Measurements from ENCODE around the gene ARMH4. TPM values are rescaled to one million over a fixed set of nuclear protein-coding genes. Genes with fewer than 3 reads are reported as not detected.

Gene ARMH4
- polyA plus RNA-seq, 1 donor from 2014 or later: 14.1 TPM

DNA sequence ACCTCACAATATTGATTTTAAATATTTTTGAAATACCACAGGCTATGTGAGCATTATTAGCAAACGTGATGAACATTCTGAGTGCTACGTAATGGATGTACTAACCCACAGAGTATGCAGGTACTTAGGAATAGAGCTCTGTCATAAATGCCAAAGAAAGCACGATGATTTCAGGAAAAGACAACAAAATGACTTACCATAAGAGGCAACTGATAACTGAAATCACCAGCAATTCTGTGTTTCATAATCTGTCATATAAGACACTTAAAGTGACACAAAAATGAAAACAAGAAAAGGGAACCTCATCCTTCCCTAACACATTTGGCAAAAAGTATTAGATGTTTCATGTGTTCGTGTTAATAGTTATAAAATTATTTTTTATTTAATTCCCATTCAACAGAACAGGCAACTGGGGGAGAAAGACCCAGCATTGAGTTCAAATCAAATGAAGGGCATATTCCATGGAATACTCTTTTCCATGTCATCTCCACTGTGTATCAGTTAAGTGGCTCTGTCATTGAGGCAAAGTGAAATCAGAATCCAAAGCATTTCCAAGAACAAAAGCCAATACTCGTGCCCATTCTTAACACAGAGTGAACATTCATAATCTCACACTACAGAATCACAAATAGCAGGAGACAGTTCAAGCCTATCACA is 30.4 kb downstream of the ARMH4 start:
- no peaks in the 10 kb centered on the region for H3K27me3 ChIP-seq (ENCODE audit: insufficient read depth, low read depth, low read length)
- H3K9me3 ChIP-seq (ENCODE audit: low read length): no peaks in the 10 kb centered on the region
- H3K79me2 ChIP-seq (replicated peaks; ENCODE audit: insufficient read depth, low read length): no peaks in the 10 kb centered on the region
- no peaks in the 10 kb centered on the region for H3F3A ChIP-seq (ENCODE audit: insufficient read depth, low read length, poor library complexity, severe bottlenecking)
- H3K36me3 ChIP-seq (ENCODE audit: insufficient read depth, low read length): no peaks in the 10 kb centered on the region
- H3K4me3 ChIP-seq (ENCODE audit: low read length): no peak overlapping the region
- H3K9me2 ChIP-seq (ENCODE audit: insufficient read depth, low read length): no peaks in the 10 kb centered on the region
- H4K20me1 ChIP-seq (ENCODE audit: insufficient read depth): no peaks in the 10 kb centered on the region
- H2AFZ ChIP-seq (ENCODE audit: low read depth, low read length): no peak overlapping the region
- peak overlapping the region; percentile 42 for H3K27ac ChIP-seq (ENCODE audit: low read length)
- no peak overlapping the region for H3K4me2 ChIP-seq (ENCODE audit: low read length)
- H3K9ac ChIP-seq (ENCODE audit: low read length): no peak overlapping the region
- TF ChIP-seq MXI1 (conservative IDR thresholded peaks at IDR 0.05; ENCODE audit: poor library complexity, severe bottlenecking) (no peak), RAD21 (conservative IDR thresholded peaks at IDR 0.05) (no peak), POLR2AphosphoS5 (IDR thresholded peaks at IDR 0.05) (peak; percentile 74), REST (IDR thresholded peaks at IDR 0.05; ENCODE audit: borderline replicate concordance) (peak; percentile 95), EP300 (conservative IDR thresholded peaks at IDR 0.05; ENCODE audit: poor library complexity, severe bottlenecking) (peak; percentile 93)

DNA sequence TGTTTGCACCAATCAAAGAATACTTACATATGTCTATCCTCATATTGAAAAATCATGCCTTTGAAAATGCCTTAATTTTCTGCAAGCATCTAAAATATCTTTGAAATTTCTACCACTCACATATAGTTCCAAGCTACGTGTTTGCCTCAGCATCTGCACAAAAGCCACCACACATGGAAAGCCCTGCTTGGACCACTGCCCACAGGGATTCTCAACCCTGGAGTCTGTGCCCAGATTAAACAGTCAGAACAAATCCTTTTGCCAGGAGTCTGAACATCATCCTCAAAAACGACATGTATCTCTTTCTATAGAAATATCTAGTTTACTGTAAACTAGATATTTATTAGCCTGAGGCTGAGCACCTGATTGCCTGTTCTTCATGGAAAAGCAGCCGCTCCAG is 32.6 kb downstream of the ARMH4 start:
- Histone ChIP-seq H3F3A (ENCODE audit: insufficient read depth, low read length, poor library complexity, severe bottlenecking) (no peaks in the 10 kb centered on the region), H3K27me3 (ENCODE audit: insufficient read depth, low read depth, low read length) (no peaks in the 10 kb centered on the region), H3K4me2 (ENCODE audit: low read length) (no peak overlapping the region), H3K79me2 (replicated peaks; ENCODE audit: insufficient read depth, low read length) (no peaks in the 10 kb centered on the region), H2AFZ (ENCODE audit: low read depth, low read length) (no peak overlapping the region), H3K9me2 (ENCODE audit: insufficient read depth, low read length) (no peaks in the 10 kb centered on the region), H3K9ac (ENCODE audit: low read length) (no peak overlapping the region), H4K20me1 (ENCODE audit: insufficient read depth) (no peaks in the 10 kb centered on the region), H3K36me3 (ENCODE audit: insufficient read depth, low read length) (no peaks in the 10 kb centered on the region), H3K27ac (ENCODE audit: low read length) (no peak overlapping the region), H3K4me3 (ENCODE audit: low read length) (no peak overlapping the region), H3K9me3 (ENCODE audit: low read length) (no peaks in the 10 kb centered on the region)
- TF ChIP-seq TAF1 (IDR thresholded peaks at IDR 0.05; ENCODE audit: low read depth) (no peak), EP300 (conservative IDR thresholded peaks at IDR 0.05; ENCODE audit: poor library complexity, severe bottlenecking) (no peak), REST (IDR thresholded peaks at IDR 0.05; ENCODE audit: borderline replicate concordance) (no peak)

All from neural cell (in vitro differentiated cells).